Subcutaneous adipose tissue (tissue), 4 donors: ENCODE measurements around the gene EIF2B4. TPM values are rescaled to one million over a fixed set of nuclear protein-coding genes. Genes with fewer than 3 reads are reported as not detected.

Source experiments
- total RNA-seq, 4 donors: library from RNA; depleted of rRNA; stranded (reverse); fragments of >200 nt; gene quantifications; one replicate each; pipeline ENCODE4 v1.1.0, GENCODE V29; 2016
- TF ChIP-seq, protein P1 (sequence below): fragments of 450-650 bp; IDR thresholded peaks from one replicate; pipeline ENCODE4 v1.5.1; 2016; ENCODE audit warnings: low read depth, mild to moderate bottlenecking, control low read depth, antibody characterized with exemption, moderate library complexity

The EIF2B4 gene
- total RNA-seq, 4 donors from 2014 or later: 36.4 to 44.2 (median 42.2) TPM

DNA sequence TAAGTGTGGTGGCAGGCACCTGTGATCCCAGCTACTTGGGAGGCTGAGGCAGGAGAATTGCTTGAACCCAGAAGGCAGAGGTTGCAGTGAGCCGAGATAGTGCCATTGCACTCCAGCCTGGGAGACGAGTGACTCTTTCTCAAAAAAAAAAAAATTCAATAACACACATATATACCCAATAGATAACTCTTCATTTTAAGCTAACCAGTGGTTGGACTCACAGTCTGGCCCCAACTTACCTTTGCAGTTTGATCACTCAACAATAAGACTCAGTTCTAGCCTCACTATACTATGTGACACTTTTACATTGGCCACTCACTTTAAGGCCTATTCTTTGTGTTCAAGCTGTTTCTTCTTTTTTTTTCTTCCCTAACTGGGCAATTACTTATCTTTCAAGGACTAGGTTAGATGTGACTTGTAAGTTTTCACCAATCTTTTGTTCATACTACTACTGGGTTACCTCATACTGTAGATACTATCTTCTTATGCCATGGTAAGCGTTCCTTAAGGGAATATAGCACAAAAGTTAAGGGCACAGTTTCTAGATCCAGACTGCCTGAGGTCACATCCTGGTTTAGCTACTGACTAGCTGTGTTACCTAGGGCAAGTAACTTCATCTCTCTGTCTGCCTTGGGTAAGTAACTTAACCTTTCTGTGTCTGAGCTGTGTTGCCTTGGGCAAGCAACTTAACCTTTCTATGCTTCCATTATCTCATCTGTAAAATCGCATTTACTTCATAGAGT lies 7.3 kb downstream of the EIF2B4 start:
- TF ChIP-seq, protein P1, sequence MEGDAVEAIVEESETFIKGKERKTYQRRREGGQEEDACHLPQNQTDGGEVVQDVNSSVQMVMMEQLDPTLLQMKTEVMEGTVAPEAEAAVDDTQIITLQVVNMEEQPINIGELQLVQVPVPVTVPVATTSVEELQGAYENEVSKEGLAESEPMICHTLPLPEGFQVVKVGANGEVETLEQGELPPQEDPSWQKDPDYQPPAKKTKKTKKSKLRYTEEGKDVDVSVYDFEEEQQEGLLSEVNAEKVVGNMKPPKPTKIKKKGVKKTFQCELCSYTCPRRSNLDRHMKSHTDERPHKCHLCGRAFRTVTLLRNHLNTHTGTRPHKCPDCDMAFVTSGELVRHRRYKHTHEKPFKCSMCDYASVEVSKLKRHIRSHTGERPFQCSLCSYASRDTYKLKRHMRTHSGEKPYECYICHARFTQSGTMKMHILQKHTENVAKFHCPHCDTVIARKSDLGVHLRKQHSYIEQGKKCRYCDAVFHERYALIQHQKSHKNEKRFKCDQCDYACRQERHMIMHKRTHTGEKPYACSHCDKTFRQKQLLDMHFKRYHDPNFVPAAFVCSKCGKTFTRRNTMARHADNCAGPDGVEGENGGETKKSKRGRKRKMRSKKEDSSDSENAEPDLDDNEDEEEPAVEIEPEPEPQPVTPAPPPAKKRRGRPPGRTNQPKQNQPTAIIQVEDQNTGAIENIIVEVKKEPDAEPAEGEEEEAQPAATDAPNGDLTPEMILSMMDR: no peak

DNA sequence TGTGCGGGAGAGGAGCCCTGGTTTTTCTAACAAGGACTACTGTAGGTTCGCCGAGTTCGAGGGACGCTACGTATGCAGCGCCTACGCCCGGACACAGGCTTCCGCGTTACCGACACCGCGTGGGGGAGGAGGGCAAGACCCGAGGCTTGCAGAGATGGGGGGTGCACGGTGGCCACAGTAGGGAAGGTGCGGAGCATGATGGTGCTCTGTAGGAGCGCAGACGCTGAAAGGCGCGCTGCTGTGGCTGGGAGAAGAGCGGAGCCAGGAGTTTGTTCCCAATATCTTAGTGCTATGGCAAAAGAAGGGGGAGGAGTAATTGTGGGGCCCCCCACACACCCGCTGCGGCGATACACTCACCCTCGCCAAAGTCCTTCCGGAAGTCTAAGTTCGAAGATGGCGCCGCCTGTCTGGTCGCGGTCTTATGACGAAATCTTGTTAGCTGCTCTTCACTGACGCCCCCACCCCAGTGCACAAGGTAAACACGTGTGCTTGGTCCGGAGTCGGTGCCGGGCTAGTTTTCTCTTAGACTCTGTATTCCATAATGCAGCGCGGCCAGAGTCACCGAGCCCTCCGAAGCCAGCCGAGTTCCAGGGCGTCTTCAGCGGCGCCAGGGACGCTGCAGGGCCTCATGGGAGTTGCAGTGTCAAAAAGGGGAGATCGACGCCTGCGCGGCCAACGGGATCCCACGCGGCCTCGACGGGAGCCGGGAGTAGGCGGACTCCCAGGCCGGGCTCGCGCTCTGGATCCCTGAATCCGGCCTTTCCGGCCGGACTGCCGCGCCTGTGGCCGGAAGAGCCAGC lies 13.6 kb downstream of the EIF2B4 start, which contains the start of gene GTF3C2:
TSS of gene GTF3C2 (minus strand) at position 383 of the 800 bp plus-strand sequence. CDS start 13,210 bp downstream, outside the sequence.
- TF ChIP-seq, protein P1: no peak

DNA sequence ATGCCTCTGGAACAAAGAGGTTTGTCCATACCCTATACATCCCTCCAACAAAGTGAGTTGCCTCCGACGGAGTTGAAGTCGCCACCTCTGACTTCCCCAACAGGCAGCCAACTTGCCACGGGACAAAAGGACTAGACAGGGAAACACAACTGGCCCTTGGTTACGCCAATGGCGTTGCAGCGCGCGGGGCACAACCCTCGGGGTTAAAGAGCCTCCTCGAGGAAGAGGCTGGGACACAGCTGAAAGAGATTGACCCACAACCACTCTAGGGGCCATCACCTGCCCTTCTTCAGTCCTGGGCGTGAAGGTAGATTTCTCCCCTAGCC lies 14.1 kb downstream of the EIF2B4 start:
- TF ChIP-seq, protein P1: no peak

DNA sequence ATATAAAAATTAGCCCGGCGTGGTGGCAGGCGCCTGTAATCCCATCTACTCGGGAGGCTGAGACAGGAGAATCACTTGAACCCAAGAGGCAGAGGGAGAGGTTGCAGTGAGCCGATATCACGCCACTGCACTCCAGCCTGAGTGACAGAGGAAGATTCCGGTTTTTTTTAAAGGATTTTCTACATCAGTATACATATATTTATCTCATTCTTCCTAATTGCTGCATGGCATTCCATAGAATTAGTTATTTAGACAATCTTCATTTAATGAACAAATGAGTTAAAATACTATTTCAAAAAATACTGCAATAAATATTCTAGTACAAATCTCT lies 15.6 kb downstream of the EIF2B4 start:
- TF ChIP-seq, protein P1: no peak

DNA sequence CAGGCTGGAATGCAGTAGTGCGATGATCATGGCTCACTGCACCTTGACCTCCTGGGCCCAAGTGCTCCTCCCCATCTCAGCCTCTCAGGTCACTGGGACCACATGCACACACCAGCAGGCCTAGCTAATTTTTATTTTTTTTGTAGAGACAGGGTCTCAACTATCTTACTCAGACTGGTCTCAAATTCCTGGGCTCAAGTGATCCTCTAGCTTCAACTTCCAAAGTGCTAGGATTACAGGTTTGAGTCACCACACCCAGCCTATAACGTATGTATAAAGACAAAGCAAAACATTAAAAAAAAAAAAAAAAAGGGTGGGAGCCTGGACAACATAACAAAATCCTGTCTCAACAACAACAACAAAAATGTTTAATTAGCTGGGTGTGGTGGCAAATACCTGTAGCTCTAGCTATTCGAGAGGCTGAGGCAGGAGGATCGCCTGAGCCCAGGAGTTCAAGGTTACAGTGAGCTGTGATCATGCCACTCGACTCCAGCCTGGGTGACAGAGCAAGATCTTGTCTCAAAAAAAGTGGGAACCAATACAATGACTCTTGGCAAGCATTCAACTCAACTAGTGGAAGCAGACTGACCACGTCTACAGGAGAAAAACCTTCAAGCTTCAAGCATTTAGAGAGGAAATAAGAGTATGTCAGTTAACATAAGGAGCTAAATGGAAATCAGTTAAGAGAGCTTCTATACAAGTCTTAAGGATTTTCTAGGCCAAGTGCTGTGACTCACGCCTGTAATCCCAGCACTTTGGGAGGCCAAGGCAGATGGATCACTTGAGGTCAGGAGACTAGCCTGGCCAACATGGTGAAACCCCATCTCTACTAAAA lies 16.2 kb downstream of the EIF2B4 start:
- TF ChIP-seq, protein P1: no peak

DNA sequence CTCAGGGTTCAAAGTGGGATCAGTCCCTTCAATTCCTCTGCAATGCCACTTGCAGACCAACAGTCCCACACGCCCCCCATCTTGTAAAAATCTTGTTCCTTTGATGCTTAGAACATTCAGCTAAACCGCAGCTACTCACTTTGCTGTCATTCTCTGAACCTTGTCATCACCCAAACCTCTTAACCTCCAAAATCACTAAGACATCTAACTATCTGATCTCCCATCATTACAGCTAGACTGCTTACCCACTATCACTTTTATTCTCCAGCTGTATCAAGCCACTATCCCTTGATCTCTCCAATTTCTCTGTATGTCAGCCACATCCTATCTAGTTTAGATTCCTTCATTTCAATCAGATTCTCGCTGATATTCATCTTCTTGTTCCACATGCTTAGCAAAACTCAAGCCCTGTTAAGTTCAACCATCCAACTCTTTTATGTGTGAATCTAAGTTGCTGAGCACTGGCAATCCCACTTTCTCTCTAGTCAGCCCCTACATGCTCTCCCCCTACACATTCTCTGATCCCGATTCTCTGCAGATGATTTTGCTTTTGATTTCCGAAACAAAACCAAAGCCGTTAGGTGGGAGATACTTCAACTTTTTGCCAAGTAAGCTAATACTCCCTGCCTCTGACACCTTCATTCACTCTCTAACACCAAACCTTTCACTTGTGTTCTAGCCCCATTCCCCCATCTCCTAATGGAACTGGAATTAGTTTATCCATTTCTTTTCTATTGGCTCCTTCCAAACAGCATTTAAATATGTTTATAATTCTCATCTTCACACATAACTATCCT lies 18.1 kb downstream of the EIF2B4 start:
- TF ChIP-seq, protein P1: no peak
